ENCODE data around the gene PHAF1. TPM values are rescaled to one million over a fixed set of nuclear protein-coding genes. Genes with fewer than 3 reads are reported as not detected.
A peak's percentile ranks its signal among the peaks of the same experiment; 100 is the strongest.

Gene PHAF1
- total RNA-seq (12.9 TPM), polyA plus RNA-seq (ENCODE audit: insufficient read depth in 1 of 8, insufficient read length in 8 of 8, low replicate concordance in 1 of 8) (10 to 100 TPM; 16.2 to 22.2 (median 18.1) TPM)
- long read RNA-seq, donor 1, partial matches to known transcripts, result 0 of 1 reads
- long read RNA-seq, donor 1, other reads (novel, unspliced or antisense), result 0 of 1 reads
- long read RNA-seq, donor 2, partial matches to known transcripts, result 0 of 1 reads
- long read RNA-seq, donor 2, other reads (novel, unspliced or antisense), result 0 of 1 reads
- long read RNA-seq, donor 3, partial matches to known transcripts, result 0 of 1 reads
- long read RNA-seq, donor 3, other reads (novel, unspliced or antisense), result 0 of 1 reads
- long read RNA-seq, donor 4, result 0 reads
- long read RNA-seq, donor 5, partial matches to known transcripts, result 0 of 5 reads
- long read RNA-seq, donor 5, other reads (novel, unspliced or antisense), result 0 of 5 reads
- long read RNA-seq, donor 6, partial matches to known transcripts, result 0 of 1 reads
- long read RNA-seq, donor 6, other reads (novel, unspliced or antisense), result 0 of 1 reads
- long read RNA-seq, donor 7, partial matches to known transcripts, result 0 of 2 reads
- long read RNA-seq, donor 7, other reads (novel, unspliced or antisense), result 0 of 2 reads
- long read RNA-seq, donor 8, partial matches to known transcripts, result 0 of 2 reads
- long read RNA-seq, donor 8, other reads (novel, unspliced or antisense), result 0 of 2 reads
- long read RNA-seq, donor 9, result 0 reads
- long read RNA-seq, donor 10, partial matches to known transcripts, result 0 of 3 reads
- long read RNA-seq, donor 10, other reads (novel, unspliced or antisense), result 0 of 3 reads
- long read RNA-seq, donor 11, partial matches to known transcripts, result 0 of 1 reads
- long read RNA-seq, donor 11, other reads (novel, unspliced or antisense), result 0 of 1 reads

GRCh38 chr16:67109407-67110135 lies at the start of gene PHAF1:
PHAF1 (plus strand) TSS chr16:67109941; CDS start chr16:67110176, 235 bp downstream.
- Histone ChIP-seq H3K4me1 (ENCODE audit: control insufficient read depth, insufficient read depth, low read length) (peaks cover 24% of the 10 kb centered on the region), H3K36me3 (ENCODE audit: control insufficient read depth, insufficient read depth, low read length) (peaks cover 11% of the 10 kb centered on the region), H3K4me3 (ENCODE audit: low read length) (peak within 1 kb of the TSS; percentile 95), H3K27me3 (ENCODE audit: control insufficient read depth, insufficient read depth, low read length) (no peaks in the 10 kb centered on the region), H3K27ac (ENCODE audit: low read length) (peak within 1 kb of the TSS; percentile 92), H3K9me3 (replicated peaks; ENCODE audit: control insufficient read depth, low read depth, low read length) (no peaks in the 10 kb centered on the region)
- 2% methylated on average over 55 of the region's 63 CpGs for WGBS (ENCODE audit: insufficient coverage)
- DNase-seq, result peak; percentile 96

- no peaks in the 10 kb centered on the region for H3K4me1 ChIP-seq (ENCODE audit: control insufficient read depth, insufficient read depth, low read length)
- H3K4me3 ChIP-seq (ENCODE audit: low read length), result no peak overlapping the region
- no peaks in the 10 kb centered on the region for H3K9me3 ChIP-seq (replicated peaks; ENCODE audit: control insufficient read depth, low read depth, low read length)
- H3K27me3 ChIP-seq (ENCODE audit: control insufficient read depth, insufficient read depth, low read length), result no peaks in the 10 kb centered on the region
- DNase-seq, result no peak
- peaks cover 13% of the 10 kb centered on the region for H3K36me3 ChIP-seq (ENCODE audit: control insufficient read depth, insufficient read depth, low read length)
- no CpG with 5 or more reads among the region's 2 CpGs for WGBS (ENCODE audit: insufficient coverage)
- no peak overlapping the region for H3K27ac ChIP-seq (ENCODE audit: low read length)
Measured at GRCh38 chr16:67063008-67063407, 46.7 kb upstream of the PHAF1 start.

DNA sequence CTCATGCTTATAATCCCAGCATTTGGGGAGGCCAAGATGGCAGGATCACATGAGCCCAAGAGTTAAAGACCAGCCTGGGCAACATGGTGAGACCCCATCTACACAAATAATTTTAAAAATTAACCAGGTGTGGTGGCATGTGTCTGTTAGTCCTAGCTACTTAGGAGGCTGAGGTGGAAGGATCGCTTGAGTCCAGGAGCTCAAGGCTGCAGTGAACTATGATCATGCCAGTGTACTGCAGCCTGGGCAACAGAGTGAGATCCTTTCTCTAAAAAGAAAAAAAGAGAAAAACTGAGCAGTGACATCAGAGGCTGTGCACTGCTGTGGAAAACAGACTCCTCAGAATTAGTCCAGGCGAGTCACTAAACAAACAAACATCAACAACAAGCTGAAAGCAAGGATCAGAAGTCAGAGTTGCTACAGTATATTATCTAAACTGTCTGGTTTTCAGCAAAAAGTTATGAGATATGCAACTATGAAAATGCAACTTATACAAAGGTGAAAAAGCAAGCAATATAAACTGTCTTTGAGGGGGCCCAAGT lies 41.5 kb upstream of the PHAF1 start:
- DNase-seq, result no peak
- 100% methylated on average over 1 of the region's 2 CpGs for WGBS (ENCODE audit: insufficient coverage)
- no peaks in the 10 kb centered on the region for H3K27me3 ChIP-seq (ENCODE audit: control insufficient read depth, insufficient read depth, low read length)
- no peak overlapping the region for H3K27ac ChIP-seq (ENCODE audit: low read length)
- H3K4me3 ChIP-seq (ENCODE audit: low read length), result no peak overlapping the region
- H3K4me1 ChIP-seq (ENCODE audit: control insufficient read depth, insufficient read depth, low read length), result no peaks in the 10 kb centered on the region
- peaks cover 26% of the 10 kb centered on the region for H3K36me3 ChIP-seq (ENCODE audit: control insufficient read depth, insufficient read depth, low read length)
- no peaks in the 10 kb centered on the region for H3K9me3 ChIP-seq (replicated peaks; ENCODE audit: control insufficient read depth, low read depth, low read length)

GRCh38 chr16:67071476-67072048 lies 38.2 kb upstream of the PHAF1 start:
- WGBS (ENCODE audit: insufficient coverage), result no CpG with 5 or more reads among the region's 4 CpGs
- Histone ChIP-seq H3K4me1 (ENCODE audit: control insufficient read depth, insufficient read depth, low read length) (no peaks in the 10 kb centered on the region), H3K36me3 (ENCODE audit: control insufficient read depth, insufficient read depth, low read length) (peaks cover 34% of the 10 kb centered on the region)

GRCh38 chr16:67075331-67075730 lies 34.4 kb upstream of the PHAF1 start:
- WGBS (ENCODE audit: insufficient coverage), result no CpG with 5 or more reads among the region's 2 CpGs
- no peak overlapping the region for H3K27ac ChIP-seq (ENCODE audit: low read length)
- no peaks in the 10 kb centered on the region for H3K9me3 ChIP-seq (replicated peaks; ENCODE audit: control insufficient read depth, low read depth, low read length)
- H3K27me3 ChIP-seq (ENCODE audit: control insufficient read depth, insufficient read depth, low read length), result no peaks in the 10 kb centered on the region
- peaks cover 20% of the 10 kb centered on the region for H3K36me3 ChIP-seq (ENCODE audit: control insufficient read depth, insufficient read depth, low read length)
- no peaks in the 10 kb centered on the region for H3K4me1 ChIP-seq (ENCODE audit: control insufficient read depth, insufficient read depth, low read length)
- no peak for DNase-seq
- no peak overlapping the region for H3K4me3 ChIP-seq (ENCODE audit: low read length)

More at GRCh38 chr16:67071476-67072048, 38.2 kb upstream of the PHAF1 start:
- Histone ChIP-seq H3K27me3 (ENCODE audit: control insufficient read depth, insufficient read depth, low read length) (no peaks in the 10 kb centered on the region), H3K9me3 (replicated peaks; ENCODE audit: control insufficient read depth, low read depth, low read length) (no peaks in the 10 kb centered on the region), H3K4me3 (ENCODE audit: low read length) (no peak overlapping the region), H3K27ac (ENCODE audit: low read length) (no peak overlapping the region)
- no peak for DNase-seq

GRCh38 chr16:67077871-67078270 lies 31.9 kb upstream of the PHAF1 start:
- 63% methylated on average over 2 of the region's 4 CpGs for WGBS (ENCODE audit: insufficient coverage)
- peaks cover 20% of the 10 kb centered on the region for H3K36me3 ChIP-seq (ENCODE audit: control insufficient read depth, insufficient read depth, low read length)

DNA sequence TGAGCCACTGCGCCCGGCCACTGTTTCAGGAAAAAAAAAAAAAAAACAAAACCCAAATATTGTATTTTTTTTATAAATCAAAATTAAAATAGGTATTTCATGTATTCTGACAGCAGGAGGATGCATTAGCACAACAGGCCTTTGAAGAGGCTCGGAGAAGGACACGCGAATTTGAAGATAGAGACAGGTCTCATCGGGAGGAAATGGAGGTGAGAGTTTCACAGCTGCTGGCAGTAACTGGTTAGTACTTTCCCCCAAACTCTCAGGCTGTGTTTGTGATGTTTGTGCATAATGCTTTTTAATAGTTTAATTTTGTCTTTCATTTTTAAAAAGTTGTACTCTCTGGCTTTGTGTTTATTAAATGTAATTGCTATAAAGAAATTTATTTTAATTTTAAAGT lies 27.6 kb upstream of the PHAF1 start:
- H3K27ac ChIP-seq (ENCODE audit: low read length), result no peak overlapping the region
- no peaks in the 10 kb centered on the region for H3K4me1 ChIP-seq (ENCODE audit: control insufficient read depth, insufficient read depth, low read length)
- H3K27me3 ChIP-seq (ENCODE audit: control insufficient read depth, insufficient read depth, low read length), result no peaks in the 10 kb centered on the region
- H3K36me3 ChIP-seq (ENCODE audit: control insufficient read depth, insufficient read depth, low read length), result peaks cover 12% of the 10 kb centered on the region
- H3K9me3 ChIP-seq (replicated peaks; ENCODE audit: control insufficient read depth, low read depth, low read length), result no peaks in the 10 kb centered on the region
- H3K4me3 ChIP-seq (ENCODE audit: low read length), result no peak overlapping the region
- WGBS (ENCODE audit: insufficient coverage), result no CpG with 5 or more reads among the region's 6 CpGs
- no peak for DNase-seq

More at GRCh38 chr16:67077871-67078270, 31.9 kb upstream of the PHAF1 start:
- DNase-seq, result no peak
- H3K4me3 ChIP-seq (ENCODE audit: low read length), result no peak overlapping the region
- H3K27me3 ChIP-seq (ENCODE audit: control insufficient read depth, insufficient read depth, low read length), result no peaks in the 10 kb centered on the region
- no peaks in the 10 kb centered on the region for H3K4me1 ChIP-seq (ENCODE audit: control insufficient read depth, insufficient read depth, low read length)
- no peak overlapping the region for H3K27ac ChIP-seq (ENCODE audit: low read length)
- H3K9me3 ChIP-seq (replicated peaks; ENCODE audit: control insufficient read depth, low read depth, low read length), result no peaks in the 10 kb centered on the region

GRCh38 chr16:67082891-67083290 lies 26.9 kb upstream of the PHAF1 start:
- no CpG with 5 or more reads among the region's 1 CpG for WGBS (ENCODE audit: insufficient coverage)
- Histone ChIP-seq H3K4me3 (ENCODE audit: low read length) (no peak overlapping the region), H3K4me1 (ENCODE audit: control insufficient read depth, insufficient read depth, low read length) (no peaks in the 10 kb centered on the region), H3K27ac (ENCODE audit: low read length) (no peak overlapping the region), H3K9me3 (replicated peaks; ENCODE audit: control insufficient read depth, low read depth, low read length) (no peaks in the 10 kb centered on the region), H3K27me3 (ENCODE audit: control insufficient read depth, insufficient read depth, low read length) (no peaks in the 10 kb centered on the region), H3K36me3 (ENCODE audit: control insufficient read depth, insufficient read depth, low read length) (peaks cover 10% of the 10 kb centered on the region)
- DNase-seq, result no peak

DNA sequence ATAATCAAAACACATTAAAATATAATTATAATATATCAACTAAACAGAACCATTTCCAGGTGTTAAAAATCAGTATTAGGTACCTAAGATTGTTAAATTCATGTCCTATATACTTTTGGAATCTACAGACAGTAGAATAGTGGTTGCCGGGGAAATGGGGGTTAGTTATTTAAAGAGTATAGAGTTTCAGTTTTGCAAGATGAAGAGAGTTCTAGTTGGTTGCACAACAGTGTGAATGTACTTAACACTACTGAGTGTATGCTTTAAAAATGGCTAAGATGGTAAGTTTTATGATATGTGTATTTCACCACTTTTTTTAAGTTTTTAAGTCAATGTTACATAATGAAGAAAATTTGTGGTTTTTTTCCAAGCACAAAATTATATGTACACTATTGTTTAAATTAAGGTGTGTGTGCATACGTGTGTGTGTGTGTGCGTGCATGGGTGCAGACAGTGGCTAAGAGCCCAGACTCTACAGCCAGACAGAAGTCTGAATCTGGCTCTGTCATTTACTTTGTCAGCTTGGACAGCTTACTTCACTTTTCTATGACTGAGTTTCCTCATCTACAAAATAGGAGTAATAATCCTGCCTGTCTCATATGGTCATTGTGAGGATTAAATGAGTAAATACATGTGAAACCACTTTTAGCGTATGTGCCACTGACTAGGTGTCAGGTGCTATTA lies 25.3 kb upstream of the PHAF1 start:
- Histone ChIP-seq H3K27ac (ENCODE audit: low read length) (no peak overlapping the region), H3K36me3 (ENCODE audit: control insufficient read depth, insufficient read depth, low read length) (peaks cover 7% of the 10 kb centered on the region), H3K4me1 (ENCODE audit: control insufficient read depth, insufficient read depth, low read length) (no peaks in the 10 kb centered on the region), H3K4me3 (ENCODE audit: low read length) (no peak overlapping the region), H3K27me3 (ENCODE audit: control insufficient read depth, insufficient read depth, low read length) (no peaks in the 10 kb centered on the region), H3K9me3 (replicated peaks; ENCODE audit: control insufficient read depth, low read depth, low read length) (no peaks in the 10 kb centered on the region)
- no CpG with 5 or more reads among the region's 4 CpGs for WGBS (ENCODE audit: insufficient coverage)
- DNase-seq, result no peak
